Stimulated activated CD8-positive, alpha-beta memory T cell treated with anti-CD3 and anti-CD28 coated beads, Interleukin-12 subunit alpha, Interleukin-12 subunit beta, amount 100 ng/mL, for 24 hours (primary cell): Measurements from ENCODE around the gene HAPLN2.
"Not testable (repeated sequence)": the region's sequence is repeated elsewhere in the genome, so short reads cannot be mapped to it uniquely, and the experiment has no call there.

Source experiments
- DNase-seq: peaks from one replicate; pipeline ENCODE4 v3.0.0-alpha.2; 2020; ENCODE audit errors: extremely low read depth

Gene HAPLN2

GRCh38 chr1:156618853-156619581 lies at the start of gene HAPLN2:
TSS of gene HAPLN2 (plus strand) at chr1:156619415. CDS start at chr1:156623491, 4,076 bp downstream.
- no peak for DNase-seq

DNA sequence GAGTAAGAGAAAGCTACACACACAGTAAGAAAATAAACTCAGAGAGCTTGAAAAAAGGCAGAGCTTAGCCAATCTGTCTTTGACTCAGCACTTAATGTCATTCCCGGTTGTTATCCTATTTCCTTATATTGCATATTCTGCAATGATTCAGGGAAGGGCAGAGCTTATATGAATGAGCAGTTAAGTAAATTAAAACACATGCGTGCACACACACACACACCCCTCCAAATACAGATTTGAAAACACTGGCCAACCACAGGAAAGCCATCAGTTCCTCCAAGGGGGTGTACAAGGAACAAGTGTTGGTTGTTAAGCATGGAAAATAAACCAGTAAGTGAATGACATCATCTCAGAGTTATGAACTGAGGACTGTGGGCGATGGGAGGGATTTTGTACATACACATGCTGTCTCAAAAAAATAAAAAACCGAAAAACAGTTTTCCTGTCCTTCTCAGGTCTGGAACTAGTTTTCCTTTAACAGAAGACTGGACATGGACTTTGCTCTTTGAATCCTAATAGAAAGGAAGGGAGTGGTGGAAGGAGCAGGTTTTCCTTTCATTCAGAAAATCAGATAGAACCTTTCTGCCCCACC lies 47.9 kb upstream of the HAPLN2 start:
- DNase-seq, result no peak

DNA sequence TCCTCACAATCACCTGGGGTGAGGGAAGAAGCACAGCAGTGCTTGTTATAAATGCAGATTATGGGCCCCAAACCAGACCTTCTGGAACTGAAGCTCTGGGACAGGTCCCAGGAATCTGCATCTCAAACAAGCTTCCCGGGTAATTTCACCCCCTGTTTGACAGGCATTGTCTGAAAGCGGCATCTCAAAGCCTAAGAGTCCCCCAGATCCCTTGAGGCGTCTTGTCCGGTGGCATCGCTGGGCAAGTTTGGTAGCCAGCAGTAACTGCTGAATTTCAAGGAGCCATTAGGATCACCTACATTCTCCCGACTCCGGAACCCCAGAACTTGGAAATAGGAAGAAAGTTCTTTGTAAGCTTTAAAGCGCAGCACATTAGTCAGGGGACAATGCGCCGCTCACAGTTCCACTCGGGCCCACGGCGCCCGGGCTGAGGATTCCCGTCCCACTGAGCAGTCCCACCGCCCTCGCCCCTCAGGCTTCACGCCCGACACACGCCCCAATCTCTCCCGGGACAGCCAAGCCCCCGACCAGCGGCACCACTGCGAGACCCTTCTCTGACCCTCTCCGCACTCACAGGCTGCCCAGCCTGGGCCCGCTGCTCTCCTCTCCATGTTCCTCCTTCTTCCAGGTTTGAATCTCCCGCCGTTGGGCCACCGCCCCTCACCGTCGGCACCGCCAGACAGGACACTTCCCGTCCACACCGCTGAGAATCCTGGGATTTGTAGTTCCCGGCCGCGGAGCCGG lies 47.1 kb upstream of the HAPLN2 start, which contains the start of gene IQGAP3:
Gene IQGAP3 (minus strand): TSS at position 647 of the 744 bp plus-strand sequence. CDS start 36 bp downstream, at position 611.
- DNase-seq, result peak; percentile 33

- DNase-seq, result no peak
Measured at GRCh38 chr1:156572663-156573018, 46.6 kb upstream of the HAPLN2 start.

GRCh38 chr1:156574039-156574633 lies 45.1 kb upstream of the HAPLN2 start:
- no peak for DNase-seq

- DNase-seq, result no peak
Measured at GRCh38 chr1:156577550-156577949, 41.7 kb upstream of the HAPLN2 start.

- DNase-seq, result no peak
Measured at GRCh38 chr1:156578055-156578454, 41.2 kb upstream of the HAPLN2 start.

DNA sequence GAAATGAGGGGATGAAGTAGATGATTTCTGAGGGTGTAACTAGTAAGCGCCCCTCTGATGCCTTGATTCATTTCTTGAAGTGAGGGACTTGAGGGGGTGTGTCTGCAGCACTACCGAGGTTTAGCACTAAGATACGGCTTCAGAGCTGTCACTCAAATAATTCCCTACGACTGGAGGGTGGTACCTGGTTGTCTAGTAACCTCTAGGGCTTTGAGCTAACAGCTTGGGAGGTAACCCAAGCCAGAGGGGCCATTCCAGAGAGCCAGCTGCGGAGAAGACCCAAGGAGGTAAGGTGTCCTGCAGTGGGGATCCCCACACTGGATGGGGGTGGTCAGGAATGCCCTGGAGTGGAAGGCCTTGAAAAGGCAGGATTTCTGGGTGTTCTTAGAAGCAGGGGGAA lies 39.7 kb upstream of the HAPLN2 start, which contains the start of gene TTC24:
Gene TTC24 (plus strand): TSS at position 252 of the 400 bp plus-strand sequence. CDS start 1,642 bp downstream, outside the sequence.
- no peak for DNase-seq

DNA sequence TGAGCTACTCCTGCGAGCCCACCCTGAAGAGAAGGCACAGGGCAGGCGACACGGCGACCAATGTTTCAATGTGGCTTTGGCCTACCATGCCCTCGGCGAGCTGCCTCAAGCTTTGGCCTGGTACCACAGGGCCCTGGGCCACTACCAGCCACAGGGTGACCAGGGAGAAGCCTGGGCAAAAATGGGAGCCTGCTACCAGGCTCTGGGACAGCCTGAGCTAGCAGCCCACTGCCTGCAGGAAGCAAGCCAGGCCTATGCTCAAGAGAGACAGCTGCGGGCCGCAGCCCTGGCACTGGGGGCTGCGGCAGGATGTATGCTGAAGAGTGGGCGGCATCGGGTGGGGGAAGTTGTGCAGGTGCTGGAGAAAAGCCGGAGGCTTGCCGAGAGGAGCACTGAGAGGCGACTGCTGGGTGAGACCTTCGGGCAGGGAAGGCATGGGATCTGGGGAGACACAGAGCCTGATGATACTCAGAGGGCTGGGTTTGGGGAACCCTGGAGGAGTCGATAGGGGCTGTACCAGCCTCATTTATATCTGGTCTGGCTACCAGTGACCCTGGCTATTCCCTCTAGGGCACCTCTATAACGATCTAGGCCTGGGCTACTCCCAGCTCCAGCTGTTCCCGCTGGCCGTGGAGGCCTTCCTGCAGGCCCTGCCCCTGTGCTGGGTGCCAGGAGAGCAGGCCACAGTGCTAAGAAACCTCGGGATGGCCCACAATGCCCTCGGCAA lies 37.4 kb upstream of the HAPLN2 start:
- DNase-seq, result no peak

GRCh38 chr1:156582388-156583017 lies 36.7 kb upstream of the HAPLN2 start:
- no peak for DNase-seq

DNA sequence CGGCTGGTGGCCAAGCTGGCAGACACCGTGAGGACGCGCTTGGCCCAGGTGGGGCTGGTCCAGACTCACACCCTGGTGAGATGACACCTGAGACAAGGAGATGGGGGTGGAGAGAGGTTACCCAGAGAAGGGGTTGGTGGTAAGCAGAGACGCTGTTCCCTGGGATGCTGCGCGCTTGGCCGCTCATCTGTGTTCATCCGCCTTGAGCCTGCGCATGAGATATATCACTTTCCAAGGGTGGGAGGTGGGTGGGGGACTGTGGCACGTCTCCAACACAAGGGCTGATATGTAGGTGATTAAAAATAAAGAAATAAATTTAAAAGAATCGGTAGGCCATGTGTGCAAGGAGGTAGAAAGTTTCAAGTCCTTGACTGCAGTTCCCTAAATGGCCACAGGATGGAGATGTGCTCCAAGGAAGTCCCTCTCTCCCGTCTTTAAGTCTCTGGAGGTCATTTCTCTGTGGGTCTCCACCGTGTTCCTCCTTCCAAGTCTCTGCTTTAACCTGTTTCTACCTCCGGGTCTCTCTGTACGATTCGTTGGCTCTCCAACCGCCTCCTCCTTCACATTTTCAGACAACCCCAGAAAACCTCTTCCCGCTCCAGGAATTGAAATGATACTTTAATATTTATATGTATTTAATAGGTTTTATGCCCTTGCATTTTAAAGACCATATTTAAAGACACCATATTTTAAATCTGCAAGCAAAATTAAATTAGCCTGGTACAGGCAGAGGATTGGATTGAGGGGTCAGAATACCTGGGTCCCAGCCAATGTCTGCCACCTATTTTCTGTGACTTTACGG lies 35.2 kb upstream of the HAPLN2 start:
- no peak for DNase-seq

DNA sequence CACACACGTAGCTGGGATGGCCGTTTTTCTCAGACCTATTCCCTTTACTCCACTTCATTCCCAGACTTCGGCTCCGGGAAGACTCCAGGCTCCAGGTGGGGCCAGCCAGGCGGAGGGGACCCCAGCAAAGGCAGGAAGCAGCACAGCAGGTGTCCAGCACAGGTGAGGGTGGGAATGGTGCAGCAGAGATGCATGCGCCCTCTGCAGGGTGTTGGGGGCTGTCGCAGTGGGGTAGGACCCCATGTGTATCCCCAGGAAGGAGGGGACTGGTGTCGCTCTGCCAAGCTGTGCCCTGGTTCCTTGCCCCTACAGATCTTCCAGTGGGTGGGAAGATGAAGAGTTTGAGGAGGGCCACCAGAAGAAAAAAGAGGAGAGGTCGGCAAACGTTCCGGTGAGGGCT lies 34.4 kb upstream of the HAPLN2 start:
- no peak for DNase-seq

- no peak for DNase-seq
Measured at GRCh38 chr1:156586323-156586722, 32.9 kb upstream of the HAPLN2 start.

DNA sequence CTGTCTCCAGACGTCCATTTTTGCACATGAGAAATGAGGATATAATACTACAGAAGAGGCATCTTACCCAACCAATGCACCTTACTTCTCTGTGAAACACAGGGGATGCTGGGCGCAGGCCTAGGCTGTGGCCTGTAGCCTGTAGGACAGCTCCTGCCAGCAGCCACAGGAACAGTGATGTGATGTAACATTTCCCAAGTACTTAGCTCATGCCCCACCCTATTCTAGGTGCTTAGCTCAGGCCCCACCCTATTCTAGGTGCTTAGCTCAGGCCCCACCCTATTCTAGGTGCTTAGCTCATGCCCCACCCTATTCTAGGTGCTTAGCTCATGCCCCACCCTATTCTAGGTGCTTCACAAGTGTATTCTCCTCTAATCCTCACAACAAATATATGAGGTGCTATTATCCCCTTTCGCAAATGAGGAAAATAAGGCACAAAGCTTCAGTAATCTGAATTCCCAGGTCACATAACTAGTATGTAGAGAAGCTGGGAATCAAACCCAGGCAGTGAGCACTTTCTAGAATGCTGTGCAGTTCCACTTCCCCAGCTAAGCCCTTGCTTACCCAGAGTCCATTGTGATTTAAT lies 32.2 kb upstream of the HAPLN2 start:
- no peak for DNase-seq

- DNase-seq, result not testable (repeated sequence)
Measured at GRCh38 chr1:156587927-156588326, 31.3 kb upstream of the HAPLN2 start.

DNA sequence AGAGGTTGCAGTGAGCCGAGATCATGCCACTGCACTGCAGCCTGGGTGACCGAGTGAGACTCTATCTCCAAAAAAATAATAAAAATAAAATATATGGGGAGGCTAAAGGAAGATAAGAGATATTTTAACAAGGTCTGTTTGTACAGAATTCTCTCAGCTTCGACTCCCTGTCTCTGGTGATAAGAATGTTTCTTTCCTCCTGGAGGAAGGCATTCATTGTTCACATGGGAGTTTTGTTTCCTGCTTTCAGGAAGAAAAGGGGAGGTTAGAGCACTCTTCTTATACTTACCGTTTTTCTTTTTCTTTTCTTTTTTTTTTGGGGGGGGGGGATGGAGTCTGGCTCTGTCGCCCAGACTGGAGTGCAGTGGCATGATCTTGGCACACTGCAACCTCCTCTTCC lies 29.7 kb upstream of the HAPLN2 start:
- DNase-seq, result no peak

- no peak for DNase-seq
Measured at GRCh38 chr1:156590326-156591180, 28.7 kb upstream of the HAPLN2 start.

GRCh38 chr1:156591181-156591431 lies 28.1 kb upstream of the HAPLN2 start:
- DNase-seq, result no peak

- no peak for DNase-seq
Measured at GRCh38 chr1:156591432-156592157, 27.6 kb upstream of the HAPLN2 start, which contains the start of gene NAXE. TSS of gene NAXE (plus strand) at chr1:156591776. CDS start at chr1:156591805, 29 bp downstream.
